GM21529 (cell line): ENCODE results near the gene COBL.
"Not testable (repeated sequence)": the region's sequence is repeated elsewhere in the genome, so short reads cannot be mapped to it uniquely, and the experiment has no call there.

Experiments
- ATAC-seq: cut with Tn5 transposase; IDR thresholded peaks from one replicate; pipeline ENCODE4 v1.9.1; 2021; ENCODE audit not compliant: unreplicated experiment

Gene COBL

DNA sequence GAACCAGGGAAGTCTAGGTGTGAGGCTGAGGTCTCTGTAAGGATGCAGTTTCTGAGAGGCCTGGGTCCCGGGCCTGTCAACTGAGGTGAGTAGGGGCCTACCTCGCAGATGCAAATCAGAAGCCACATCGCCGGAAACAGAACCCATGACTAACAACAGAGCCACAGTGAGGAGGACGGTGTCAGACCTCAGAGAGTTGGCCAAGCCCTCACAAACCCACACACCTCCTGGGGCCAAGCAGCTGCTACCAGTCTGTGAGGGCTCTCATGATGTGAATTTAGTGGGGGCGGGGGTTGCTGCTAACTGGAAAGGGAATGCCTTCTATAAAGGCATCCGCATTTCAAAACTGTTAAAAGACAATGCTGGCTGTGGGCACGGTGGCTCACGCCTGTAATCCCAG, 103.0 kb downstream of the COBL start:
- no peak for ATAC-seq

DNA sequence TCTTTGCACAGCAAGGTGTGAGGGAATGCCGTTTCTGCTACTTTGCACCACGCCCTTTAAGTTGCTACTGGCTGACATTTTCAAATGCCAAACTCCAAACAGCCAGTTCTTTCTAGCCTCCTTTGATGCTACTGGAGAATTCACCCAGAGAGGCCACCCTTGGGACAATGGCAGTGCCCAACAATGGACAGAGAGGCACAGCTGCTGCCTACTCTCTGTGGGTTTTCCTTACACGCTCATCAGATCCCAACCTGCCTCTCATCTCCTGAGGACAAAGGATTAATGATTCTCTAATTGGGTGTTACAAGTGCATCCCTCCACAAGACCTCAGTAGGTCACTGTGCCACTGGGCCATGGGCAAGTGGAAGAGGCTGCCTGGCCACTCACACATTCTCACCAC, 105.8 kb downstream of the COBL start:
- no peak for ATAC-seq

DNA sequence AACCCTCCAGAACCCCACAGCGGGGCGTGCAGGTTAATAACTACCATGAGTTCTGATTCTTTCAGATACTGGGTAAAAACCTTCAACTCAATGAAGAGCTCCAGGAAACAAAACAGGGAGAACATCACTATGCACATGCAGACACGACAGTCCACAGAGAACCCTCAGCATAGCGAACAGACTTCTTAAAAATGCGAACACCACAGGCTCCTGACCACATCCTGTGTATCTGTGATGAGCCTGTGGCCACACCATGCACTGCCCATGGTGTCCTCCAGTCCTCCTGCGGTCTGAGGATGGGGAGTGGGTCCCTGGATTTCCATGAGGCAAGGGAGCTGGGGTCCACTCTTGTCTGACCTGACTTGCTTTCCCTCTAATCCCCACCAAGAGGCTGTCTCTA, 107.2 kb downstream of the COBL start:
- ATAC-seq = no peak

DNA sequence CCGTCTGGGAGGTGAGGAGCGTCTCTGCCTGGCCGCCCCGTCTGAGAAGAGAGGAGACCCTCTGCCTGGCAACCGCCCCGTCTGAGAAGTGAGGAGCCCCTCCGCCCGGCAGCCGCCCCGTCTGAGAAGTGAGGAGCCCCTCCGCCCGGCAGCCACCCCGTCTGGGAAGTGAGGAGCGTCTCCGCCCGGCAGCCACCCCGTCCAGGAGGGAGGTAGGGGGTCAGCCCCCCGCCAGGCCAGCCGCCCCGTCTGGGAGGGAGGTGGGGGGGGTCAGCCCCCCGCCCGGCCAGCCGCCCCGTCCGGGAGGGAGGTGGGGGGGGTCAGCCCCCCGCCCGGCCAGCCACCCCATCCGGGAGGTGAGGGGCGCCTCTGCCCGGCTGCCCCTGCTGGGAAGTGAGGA, 108.5 kb downstream of the COBL start:
- not testable (repeated sequence) for ATAC-seq

DNA sequence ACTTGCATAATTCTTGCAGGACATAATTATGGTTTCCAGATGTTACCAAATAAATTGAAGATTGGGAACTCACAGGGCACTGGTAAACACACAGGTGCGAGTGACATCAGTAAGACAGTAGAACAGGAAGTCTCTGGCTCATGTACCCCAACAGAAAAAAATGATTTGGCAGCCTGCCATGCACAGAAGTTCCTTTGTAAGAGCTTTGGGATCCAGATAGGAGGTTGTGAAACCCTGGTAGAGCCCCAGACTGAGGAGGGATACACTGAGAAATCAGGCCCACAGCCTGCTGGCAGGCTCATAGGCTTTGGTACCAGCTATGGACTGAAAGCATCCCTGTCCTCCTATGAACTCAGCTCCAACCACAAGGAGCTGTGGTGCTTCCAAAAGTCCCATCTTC, 118.0 kb downstream of the COBL start:
- ATAC-seq = no peak

DNA sequence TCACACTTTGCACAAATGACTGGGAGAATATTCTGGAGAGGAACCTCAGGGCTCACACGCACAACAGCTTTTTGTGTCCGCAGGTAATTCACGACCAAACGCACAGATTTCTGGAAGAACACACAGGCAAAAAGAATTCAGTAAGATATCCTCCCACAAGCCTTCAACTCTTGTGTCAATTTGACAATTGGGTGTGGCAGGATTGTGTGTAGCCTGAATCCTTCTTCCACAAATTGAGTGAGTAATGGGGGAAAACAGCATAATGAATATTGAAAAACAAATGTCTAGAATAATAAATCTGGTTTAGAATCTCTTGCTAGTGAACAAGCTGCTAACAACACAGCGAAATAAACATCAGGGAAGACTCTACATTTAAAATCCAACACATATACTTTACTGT, 125.6 kb downstream of the COBL start:
- ATAC-seq = no peak

DNA sequence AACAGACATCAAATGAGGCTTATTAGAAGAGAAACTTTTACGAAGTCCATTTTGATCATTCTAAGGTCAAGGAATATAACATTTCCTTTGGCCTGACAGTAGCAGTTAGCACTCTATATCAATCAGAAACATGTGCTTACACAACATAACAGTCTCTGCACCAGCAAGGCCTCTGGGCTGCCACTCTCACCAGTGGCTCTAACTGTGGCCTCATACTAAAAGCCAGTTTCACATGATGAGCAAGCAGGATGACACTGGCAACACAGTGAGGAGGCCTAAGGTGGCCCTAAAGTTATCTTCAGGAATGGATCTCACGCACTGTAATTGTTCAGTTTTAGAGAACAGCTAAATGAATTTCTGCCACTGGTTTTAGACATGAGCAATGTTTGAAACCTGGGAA, 126.8 kb downstream of the COBL start:
- no peak for ATAC-seq

DNA sequence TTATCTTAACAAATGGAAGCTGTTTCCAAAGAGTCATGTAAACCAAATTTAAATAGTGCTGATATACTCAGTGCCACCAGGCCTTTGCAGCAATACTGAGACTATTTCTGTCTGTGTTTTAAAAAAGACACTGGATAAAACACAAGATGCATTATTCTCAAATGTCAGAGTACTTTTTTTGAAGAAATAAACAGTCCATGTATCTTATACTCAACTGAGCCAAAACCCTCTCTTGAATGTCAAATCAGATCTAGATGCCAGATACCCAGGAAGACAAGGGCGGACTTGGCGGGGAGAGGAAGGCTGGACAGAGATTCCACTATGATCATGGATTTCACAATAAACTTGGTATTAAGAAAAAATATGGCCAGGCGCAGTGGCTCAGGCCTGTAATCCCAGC, 127.6 kb downstream of the COBL start:
- no peak for ATAC-seq

DNA sequence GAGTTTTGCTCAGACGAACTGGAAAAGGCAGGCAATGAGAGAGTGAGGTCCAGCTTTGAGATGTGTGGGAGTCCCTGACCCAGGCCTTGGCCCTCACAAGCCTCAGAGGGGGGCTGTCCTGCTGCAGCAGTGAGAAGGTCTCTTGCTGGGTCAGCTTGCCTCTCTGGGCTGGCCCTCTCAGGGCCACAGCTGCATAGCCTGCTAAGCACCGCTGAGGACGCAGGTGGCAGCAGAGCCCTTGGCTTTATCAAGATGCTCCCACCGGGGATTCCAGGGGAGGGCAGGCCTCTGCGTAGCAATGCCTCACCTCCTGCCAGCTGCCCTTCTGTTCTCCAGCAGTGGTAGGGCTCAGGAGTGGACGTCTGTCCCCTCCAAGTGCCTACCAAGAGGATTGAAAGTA, 128.7 kb downstream of the COBL start:
- no peak for ATAC-seq

DNA sequence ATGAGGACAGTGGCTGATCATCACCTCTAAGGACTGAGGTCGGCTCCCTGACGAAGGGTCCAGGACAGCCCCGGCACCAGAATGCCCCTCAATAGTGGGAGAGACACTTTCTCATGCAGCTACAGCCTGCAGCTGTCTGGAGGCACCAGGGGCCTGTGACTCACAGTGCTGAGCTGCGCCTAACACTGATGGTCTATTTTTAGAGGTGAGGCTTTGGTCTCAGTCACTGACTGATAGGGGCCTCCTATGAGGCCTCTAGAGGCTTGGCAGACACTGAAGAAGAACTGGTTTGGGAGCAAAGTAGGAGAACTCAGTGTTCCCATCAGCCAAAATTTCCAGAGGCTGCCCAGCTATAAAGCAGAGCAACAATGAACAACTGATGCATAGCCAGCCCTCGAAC, 130.1 kb downstream of the COBL start:
- no peak for ATAC-seq

DNA sequence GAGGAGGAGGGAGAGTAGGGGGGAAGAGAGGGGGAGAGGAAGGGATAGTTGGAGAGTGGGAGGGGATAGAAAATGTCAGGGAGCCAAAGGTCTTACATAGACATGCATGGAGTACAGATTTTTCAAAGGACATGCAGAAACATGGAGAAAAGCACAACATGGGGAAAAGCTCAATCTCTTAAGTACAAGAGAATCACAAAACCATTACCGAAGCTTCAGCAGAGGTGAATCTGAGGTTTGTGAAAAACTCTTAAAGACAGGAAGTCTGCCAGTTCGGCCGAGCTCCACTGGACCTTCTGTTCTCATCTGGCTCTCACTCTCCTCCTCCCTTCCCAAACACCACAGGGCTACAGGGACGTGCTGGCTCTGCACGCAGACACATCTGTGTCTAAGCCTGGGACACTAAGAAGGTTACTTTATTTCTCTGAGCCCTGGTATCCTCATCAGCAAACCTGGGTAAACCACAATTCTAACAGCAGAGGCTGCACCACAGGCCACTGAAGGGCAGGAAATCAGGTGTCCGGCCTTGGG, 133.9 kb downstream of the COBL start:
- ATAC-seq = no peak

DNA sequence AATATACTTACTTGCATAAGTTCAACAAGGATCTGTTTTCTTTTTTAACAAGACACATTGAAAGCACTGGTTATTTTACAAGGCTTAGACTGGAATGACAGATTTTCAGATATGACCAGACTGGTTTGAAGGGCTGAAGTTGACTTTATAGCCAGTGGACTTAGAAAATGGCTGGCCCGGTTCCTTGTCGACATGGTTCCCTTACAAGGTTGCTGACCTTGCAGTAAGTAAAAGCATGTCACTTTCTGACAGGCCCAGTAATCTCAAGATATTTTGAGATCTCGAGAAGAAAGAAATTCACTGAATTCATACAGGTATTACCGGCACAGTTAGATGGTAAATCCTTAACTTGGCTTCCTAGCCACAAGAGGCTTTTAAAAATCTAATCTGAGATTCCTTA, 136.5 kb downstream of the COBL start:
- ATAC-seq = no peak

DNA sequence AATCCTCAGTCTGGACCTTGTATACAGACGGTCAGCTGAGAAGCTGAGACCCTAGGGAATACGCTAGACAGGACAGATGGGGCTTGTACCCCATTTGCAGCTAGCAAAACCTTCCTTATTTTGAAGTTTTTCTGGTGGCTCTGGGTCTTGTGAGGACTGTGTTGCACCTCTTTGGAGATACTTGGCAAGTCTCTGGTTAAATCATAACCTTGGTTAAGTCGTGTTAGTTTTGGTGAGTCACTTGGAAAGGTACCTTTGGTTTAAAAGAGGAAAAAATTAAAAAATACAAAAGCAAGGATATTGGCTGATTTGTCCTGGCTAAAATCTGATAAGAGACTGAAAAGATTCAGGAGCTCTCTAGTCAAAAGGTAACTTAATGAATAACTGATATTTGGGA, 140.6 kb downstream of the COBL start:
- ATAC-seq = no peak

DNA sequence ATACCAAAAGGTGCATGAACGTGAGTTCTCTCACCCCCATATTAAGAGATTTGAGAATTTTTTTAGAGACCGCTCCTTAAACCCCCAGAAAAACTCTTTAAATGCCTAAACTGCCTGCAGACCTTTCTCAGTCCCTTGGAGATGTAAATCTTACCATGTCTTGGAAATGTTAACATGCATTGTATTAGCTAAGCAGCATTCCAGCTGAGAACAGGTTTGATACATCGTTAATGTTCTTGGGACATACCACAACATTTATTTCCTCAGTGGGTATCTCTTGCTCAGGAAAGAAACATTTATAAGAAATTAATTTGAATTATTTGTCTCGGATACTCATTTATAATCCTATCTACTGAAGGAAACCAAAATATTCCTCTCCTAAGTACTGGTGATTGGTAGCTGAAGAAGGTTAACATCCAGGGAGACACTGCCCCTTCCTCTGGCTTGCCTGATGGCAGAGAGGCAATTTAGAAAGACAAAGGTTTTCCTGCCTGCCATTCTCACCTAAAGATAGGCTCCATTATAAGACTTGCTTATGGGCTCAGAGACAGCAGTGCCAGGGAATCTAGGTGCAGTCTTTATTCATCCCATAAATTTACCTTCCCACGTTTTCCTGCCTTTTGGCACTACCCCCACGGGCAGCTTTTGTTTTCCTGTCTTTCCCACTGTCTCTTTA, 141.2 kb downstream of the COBL start:
- ATAC-seq = no peak

DNA sequence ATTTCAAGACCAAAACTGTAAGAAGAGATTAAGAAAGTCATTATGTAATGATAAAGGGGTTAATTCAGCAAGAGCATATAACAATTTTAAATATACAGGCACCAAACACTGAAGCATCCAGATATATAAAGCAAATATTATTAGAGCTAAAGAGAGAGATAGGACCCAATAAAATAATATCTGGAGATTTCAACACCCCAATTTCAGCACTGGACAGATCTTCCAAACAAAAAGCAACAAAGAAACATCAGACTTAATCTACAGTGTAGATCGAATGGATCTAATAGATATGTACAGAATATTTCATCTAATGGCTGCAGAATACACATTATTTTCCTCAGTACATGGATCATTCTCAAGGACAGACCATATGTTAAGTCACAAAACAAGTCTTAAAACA, 151.3 kb downstream of the COBL start:
- no peak for ATAC-seq

DNA sequence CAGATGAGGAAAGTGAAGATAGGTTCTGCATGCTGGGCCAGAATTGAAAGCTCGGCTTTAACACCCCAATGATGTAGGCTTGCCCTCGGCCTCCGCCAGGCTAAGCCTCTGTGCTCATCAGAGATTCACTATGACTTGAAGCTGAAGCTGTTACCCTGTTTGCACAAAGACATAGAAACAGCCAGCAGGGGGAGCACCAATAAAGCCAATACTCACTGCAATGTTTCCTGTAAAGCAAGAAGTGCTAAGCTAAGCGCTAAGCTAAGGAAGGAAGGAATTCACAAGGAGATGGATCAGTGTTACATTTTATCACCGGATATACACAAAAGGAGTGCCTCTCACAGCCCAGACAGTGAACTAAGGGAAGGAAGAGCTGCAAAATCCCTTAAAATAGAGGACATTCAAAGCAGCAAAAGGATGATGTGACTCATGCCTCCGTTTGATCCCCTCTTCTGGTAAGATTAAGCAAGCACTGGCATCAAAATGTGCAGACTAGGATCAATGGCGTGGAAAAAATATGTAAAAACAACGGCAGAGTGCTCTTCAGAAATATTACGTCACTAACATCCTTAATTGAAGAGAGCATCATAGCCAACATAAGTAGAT, 153.8 kb downstream of the COBL start:
- peak; percentile 98 for ATAC-seq

DNA sequence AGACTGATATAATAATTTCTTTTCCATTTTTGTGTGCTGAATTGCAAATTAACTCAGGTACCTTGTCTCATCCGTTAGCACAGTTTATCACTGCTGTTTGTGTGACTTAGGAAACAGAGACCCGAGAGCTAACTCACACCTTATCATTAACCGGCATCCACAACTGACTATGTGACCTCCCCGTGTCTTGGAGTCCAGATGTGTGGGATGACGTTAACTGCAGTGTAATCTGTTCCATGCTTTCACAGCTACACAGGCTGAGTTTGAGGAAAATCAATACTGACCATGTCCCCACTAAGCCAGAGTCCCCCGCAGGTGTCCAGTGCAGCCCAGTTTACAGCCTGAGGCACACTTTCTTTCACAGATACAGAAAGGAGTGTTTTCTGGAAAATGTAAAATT, 154.7 kb downstream of the COBL start:
- ATAC-seq = no peak

DNA sequence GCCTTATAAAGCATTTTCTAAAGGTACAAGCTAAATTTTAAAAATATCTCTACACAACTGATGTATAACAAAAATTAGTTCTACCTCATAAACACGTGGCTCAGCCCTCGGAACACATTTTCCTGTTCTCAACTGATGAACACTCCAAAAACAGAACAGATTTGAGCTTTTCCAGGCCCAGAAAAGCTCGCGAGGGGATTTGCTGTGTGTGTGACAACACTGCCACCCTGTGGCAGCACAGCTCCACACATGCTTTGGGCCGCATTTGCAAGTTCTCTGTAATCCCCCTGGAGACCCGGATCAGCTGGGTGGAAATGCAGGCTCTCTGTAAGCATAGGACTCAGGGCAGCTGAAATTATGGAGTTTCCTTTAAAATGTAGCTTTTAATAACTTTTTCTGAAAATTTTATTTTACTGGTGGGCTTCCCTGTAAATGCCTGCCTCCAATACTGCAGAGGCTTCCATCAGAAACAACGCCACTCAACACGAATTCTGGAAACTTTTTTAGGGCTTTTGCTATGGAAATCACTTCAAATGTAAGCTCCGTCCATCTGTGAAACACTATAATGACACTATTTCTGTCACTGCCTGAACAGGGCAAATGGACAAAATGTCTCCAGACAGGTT, 155.5 kb downstream of the COBL start:
- ATAC-seq = no peak

DNA sequence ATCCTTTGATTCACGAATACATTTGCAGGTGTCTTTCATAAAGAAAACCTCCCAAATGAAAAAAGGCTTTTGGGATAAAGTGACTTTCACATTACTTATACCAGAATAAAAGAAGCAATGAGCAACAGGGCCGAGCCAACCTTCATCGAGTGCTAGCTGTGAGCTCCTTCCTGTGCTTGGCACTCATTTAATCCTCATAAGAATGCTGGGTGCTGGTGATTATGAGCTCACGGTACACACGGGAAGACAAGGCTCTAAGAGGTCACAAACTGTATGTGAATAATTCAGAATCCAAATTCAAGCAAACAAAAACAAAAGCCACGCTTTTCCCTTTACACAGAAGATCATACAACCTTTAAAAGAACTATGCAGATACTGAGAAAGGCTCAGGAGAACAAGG, 156.2 kb downstream of the COBL start:
- ATAC-seq = no peak

DNA sequence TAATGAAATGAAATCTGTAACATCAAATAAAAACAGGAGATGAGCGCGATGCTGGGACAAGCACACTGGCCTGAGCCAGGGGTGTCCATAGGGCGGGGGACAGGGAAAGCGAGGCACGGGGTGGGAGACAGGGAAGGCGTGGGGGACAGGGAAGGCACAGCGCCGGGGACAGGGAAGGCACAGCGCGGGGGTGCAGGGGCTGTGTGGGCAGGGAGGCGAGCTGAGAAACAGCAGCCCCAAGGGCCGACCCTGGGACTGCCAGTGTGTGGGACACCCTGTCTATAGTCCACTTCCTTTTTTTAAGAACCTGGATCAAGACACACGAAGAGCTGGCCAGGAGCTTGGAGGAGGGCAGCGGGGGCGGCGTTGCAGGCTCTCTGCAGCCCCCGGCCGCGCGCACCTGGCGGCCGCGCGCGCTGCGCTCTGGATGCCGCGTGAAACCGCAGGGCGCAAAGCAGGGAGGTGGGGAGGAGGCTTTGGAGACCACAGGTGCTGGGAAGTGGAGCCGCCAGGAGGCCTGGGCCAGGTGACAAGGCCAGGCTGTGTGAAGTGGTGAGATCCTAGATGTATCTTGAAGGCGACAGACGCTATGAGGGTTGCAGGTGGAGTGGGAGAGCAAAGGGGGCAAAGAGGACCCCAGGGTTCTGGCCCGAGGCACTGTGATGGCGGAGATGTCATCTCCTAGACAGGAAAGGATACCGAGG, 157.7 kb downstream of the COBL start:
- no peak for ATAC-seq

DNA sequence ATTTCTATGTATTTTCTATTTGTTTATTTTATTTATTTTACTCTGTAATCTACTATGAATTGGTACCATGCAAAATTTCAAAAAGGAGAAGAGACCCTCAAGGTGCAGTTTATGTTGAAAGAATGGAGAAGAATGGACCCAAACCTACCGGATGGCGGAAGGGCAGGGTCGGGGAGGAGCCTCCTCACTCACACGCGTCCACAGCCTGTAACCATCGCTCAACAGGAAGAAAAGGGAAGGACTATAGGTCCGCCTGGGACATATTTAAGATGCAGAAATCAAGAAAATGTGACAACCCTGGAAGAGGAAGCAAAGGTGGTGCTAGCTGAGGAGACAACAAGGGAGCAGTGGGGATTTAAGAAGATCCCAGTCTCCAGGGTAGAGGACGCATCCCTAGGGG, 158.4 kb downstream of the COBL start:
- ATAC-seq = no peak

DNA sequence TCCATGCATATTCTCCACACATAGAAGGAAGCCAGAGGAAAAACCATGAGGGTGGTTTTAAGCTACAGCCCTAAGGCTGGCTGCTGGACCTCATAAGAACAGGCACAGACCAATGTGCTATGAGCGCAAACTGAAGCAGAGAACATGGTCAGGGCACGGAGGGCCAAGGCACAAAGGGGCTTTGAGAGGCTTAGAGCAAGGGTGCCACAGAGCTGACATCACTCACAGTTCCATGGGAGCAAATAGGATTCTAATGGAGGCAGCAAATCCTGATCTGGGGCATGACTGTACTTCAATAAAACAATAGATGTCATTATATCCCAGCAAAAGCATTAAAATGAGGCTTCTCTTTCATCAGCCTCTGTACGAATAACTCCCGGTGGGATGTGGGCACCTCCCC, 162.4 kb downstream of the COBL start:
- ATAC-seq = no peak
